HG02798 (cell line): ENCODE data around the gene SAMD5.

Source experiments
- ATAC-seq: cut with Tn5 transposase; IDR thresholded peaks from one replicate; pipeline ENCODE4 v1.9.1; 2021; ENCODE audit warnings: mild to moderate bottlenecking; ENCODE audit not compliant: unreplicated experiment, poor library complexity

Gene SAMD5

DNA sequence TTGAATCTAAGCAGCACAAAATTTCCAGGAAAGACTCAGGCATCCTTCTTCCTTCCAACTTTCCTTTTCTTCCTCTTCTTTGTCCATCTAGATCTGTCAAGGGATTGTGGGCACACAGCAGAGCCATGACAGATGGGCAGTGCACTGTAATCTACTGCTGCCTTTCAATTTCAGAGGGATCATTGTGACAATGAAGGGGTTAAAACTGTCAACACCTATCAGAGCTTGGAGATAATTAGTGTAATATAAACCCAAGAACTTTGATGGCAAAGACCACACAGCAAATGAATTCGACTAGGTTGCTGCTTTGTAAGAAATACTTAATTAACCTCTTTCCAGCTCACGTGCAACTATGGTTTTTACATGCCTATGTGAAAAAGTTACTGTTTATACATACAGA lies 55.0 kb downstream of the SAMD5 start:
- ATAC-seq, result no peak

GRCh38 chr6:147564556-147564955 lies 56.1 kb downstream of the SAMD5 start:
- ATAC-seq, result no peak

GRCh38 chr6:147566244-147566898 lies 57.9 kb downstream of the SAMD5 start:
- no peak for ATAC-seq

GRCh38 chr6:147567141-147567805 lies 58.8 kb downstream of the SAMD5 start:
- ATAC-seq, result peak; percentile 43

DNA sequence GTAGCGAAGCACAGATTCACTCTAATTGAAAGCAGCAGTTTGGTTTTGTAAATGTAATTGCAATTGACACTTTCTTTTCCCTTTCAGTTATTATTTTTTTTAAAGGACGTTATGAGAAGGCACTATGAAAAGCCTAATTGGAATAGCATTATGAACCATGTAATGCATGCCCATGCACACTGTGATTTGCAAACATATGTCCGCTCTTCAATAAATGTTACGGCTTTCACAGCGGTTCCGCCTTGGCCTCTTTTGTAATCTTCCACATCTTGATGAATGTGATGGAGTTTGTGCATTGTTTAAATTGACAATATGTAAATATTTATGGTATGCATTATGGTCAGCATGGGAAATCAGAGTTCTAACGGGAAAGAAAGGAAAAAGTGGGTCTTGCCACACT lies 61.3 kb downstream of the SAMD5 start:
- ATAC-seq, result no peak

- no peak for ATAC-seq
Measured at GRCh38 chr6:147570681-147571080, 62.2 kb downstream of the SAMD5 start.

DNA sequence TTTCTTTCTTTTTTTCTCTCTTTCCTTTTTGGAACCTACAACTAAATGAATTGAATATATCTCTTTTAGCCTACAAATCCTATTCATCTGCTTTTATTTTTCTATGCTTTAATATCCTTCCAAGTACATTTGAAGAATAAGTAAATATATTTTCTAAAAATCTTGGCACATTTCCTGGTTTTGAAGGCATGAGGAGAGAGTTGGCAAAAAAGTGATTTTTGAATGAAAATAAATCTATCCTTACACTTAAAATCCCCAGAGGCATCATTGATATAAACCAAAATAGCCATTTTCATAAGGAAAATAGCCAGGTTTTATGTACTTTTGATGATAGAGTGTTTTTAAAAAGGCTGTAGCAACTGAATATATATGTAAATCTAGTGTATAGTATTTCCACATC lies 69.0 kb downstream of the SAMD5 start:
- ATAC-seq, result no peak

DNA sequence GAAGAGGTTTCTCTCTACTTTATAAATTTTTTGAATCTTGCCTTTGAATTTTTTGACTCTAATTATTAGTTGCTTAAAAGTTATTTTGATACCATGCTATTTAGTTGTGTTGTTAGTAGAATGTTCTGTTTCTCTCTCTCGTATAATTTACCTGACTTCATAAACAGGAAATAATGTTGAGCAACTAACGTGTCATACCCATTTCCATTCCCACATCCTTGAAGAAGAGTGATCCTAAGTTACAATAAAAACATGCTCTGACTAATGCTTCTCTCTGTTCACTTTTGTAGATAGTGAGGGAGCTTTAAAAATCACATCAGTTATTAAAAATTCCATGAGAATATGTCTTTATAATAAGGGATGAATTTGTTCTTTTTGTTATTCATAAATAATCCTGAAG lies 69.7 kb downstream of the SAMD5 start:
- ATAC-seq, result no peak

DNA sequence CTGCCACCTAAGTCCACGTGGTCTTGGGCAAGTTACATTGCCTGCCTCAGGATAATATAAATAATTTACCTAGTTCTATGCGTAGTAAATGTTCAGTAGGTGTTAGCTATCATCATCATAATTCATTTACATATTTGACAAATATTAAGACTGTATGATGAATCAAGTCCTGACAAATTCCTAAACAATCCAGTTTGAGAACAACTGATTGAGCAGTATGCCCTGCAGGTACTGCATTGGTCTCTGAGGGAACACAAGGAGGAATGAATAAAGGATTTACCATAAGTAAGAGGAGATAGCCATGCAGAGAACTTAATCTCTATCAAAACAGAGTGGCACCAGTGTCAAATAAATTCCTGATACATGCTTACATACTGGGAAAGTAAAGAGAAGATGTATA lies 70.4 kb downstream of the SAMD5 start:
- ATAC-seq, result no peak

DNA sequence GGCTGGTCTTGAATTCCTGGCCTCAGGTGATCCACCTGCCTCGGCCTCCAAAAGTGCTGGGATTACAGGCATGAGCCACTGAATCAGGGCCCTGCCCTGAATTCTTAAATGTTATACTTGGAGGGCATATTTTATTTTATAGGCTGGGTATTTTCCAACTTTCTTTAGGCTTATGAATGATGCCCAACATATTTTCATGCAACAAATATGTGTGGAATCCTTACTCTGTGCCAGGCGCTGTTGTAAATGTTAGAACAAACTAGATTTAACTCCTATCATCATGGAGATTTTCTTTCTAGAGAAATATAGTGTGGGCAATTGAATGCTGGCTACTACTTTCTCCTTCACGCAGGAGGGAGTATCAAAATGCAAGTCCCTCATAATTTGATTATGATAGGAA lies 71.2 kb downstream of the SAMD5 start:
- ATAC-seq, result no peak

GRCh38 chr6:147582991-147583390 lies 74.5 kb downstream of the SAMD5 start:
- ATAC-seq, result no peak

DNA sequence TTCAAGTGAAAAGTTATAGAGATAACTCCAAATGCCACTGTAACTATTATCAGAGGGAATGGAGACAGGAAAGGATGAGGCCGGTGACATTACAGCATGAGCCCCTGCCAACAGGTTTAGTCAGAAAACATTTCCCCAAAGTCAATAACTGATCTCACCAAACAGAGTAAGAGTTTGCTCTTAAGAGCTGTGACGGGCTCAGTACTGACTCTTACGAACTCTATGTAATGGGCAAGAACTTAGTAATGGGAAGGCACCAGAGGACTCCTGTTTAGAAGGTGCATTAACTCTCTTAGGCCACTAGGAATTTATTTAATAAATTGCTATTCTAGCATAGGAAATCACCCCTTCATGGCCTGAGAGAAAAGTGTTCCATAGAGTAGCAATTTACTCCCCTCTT lies 76.8 kb downstream of the SAMD5 start:
- no peak for ATAC-seq

- no peak for ATAC-seq
Measured at GRCh38 chr6:147586044-147586443, 77.6 kb downstream of the SAMD5 start.

GRCh38 chr6:147587907-147588306 lies 79.4 kb downstream of the SAMD5 start:
- no peak for ATAC-seq

DNA sequence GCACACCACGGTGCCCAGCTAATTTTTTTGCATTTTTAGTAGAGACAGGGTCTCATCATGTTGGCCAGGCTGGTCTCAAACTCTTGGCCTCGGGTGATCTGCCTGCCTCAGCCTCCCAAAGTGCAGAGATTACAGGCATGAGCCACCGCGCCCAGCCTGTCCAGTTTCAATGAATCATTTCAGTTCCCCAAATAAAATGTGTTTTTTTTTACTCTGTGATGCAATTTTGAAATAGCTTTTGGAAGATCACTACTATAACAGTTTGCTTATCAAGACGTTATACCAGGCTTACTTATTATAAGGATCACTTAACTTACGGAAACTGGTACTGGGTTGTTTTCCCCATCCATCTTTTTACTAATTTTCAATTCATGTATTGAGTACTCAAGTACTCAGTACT lies 80.0 kb downstream of the SAMD5 start:
- no peak for ATAC-seq

GRCh38 chr6:147589739-147590250 lies 81.3 kb downstream of the SAMD5 start:
- ATAC-seq, result no peak

DNA sequence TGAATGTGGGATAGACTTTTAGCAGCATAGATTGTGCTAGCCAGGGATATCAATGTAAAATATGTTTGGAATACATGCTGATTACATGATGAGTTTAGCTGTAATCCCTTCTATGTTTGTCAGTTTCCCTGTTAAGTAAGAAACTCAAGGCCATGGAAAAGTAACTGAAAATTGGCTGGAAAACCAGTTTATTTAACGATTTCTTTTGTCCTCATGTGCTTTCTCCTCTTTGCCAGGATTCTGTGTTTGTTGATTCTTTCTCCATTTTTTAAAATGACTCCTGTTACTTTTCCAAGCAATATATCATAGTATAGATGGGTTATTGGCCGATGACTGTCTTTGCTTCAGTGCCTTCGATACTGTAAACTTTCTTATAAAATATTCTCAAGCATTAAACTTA lies 87.5 kb downstream of the SAMD5 start:
- ATAC-seq, result no peak

DNA sequence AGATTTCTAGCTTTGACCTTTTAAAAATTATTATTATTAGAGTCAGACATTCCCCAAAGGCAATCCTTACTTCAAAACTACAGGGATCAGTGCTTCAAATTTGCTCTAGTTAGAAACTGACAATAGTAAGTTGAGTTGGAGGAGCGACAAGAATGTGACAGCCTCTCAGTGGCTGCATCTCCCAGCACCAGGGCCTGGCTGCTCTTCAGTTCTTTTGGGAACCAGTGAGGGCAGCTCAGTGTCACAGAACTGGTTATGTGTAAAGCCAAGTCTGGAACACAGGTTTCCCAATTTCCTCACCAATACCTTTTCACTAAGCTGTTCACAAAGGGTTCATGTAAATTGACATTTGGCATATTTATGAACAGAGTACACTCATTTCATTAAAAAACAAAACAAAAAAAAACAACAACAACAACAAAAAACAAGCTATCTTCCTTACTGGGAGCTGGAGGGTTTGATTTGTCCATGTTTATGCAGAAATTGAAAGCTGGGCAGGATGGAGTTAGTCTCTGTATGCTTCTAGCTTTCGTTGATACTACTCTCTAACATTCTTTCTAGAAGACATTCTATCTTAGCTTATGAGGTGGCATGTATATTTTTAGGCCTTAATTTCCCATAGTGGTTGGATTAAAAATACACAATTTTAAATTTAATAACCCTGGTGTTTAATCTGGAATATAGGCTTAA lies 95.0 kb downstream of the SAMD5 start:
- ATAC-seq, result no peak

DNA sequence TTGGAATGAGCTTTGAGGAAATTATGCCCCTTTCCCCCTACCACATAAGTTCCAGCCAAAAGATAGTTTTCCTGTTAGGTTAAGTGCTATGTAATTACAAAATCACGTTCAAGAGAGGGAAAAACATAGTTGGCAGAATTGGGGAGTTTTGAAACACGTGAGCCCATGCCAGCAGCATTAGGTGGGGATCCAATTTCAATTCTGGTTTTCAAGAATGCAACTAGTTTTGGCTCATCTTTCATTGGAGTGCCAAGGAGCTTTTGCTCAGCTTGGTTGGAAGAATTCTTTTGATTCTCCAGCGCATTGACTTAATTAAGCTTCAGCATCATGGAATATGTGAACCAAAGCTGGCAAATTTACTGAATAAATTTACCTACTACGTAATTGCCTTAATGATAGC lies 95.9 kb downstream of the SAMD5 start:
- no peak for ATAC-seq

GRCh38 chr6:147611992-147612391 lies 103.5 kb downstream of the SAMD5 start:
- ATAC-seq, result no peak

DNA sequence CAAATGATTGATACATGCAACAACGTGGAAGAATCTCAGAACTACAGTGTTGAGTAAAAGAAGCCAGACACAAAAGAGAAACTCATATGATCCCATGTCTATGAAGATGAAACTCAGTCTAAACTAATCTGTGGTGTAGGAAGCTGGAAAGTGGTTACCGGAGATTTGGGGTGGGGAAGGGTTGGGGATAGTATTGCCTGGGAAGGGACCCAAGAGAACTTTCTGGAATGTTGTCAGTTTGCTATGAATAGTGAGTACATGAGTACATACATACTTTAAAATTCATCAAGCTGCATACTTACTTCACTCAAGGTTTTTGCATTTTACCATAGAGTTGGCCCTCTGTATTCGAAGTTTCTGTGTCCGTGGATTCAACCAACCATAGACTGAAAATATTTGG lies 106.0 kb downstream of the SAMD5 start:
- ATAC-seq, result no peak
